ENCODE measurements around the gene HOXA3. TPM values are rescaled to one million over a fixed set of nuclear protein-coding genes. Genes with fewer than 3 reads are reported as not detected.

The HOXA3 gene
- total RNA-seq, 1 donor: 3.5 TPM

DNA sequence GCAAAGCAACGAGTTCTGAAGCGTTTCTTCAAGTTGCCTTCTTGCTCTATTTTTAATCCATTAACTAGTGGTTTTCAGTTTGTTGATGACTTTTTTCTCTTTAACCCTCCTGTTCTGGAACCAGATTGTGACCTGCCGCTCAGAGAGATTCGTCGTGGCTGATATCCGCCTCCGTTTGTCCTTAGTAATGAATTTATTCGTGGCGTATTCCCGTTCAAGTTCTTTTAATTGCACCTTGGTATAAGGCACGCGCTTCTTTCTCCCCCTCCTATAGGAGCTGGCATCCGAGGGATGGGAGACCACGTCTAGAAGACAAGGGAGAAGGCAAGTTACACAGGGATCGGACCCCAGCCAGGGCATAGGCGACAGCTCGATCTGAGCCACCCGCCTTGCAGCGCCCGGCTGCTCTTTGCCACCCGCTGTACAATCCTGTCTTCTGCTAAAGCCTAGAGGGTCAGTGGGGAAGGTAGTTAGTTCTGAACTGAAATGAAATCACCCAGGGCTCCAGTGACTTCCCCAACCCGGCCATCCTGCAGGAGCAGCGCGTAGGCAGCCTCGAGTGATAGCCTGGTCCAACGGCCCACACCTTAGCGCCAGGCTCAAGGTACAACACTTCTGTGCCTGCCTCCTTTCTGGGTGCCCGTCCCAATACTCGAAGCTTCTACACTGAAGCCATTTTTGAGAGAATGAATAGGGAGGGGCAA lies 45.9 kb upstream of the HOXA3 start:
- TF ChIP-seq, protein P1, sequence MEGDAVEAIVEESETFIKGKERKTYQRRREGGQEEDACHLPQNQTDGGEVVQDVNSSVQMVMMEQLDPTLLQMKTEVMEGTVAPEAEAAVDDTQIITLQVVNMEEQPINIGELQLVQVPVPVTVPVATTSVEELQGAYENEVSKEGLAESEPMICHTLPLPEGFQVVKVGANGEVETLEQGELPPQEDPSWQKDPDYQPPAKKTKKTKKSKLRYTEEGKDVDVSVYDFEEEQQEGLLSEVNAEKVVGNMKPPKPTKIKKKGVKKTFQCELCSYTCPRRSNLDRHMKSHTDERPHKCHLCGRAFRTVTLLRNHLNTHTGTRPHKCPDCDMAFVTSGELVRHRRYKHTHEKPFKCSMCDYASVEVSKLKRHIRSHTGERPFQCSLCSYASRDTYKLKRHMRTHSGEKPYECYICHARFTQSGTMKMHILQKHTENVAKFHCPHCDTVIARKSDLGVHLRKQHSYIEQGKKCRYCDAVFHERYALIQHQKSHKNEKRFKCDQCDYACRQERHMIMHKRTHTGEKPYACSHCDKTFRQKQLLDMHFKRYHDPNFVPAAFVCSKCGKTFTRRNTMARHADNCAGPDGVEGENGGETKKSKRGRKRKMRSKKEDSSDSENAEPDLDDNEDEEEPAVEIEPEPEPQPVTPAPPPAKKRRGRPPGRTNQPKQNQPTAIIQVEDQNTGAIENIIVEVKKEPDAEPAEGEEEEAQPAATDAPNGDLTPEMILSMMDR (IDR thresholded peaks at IDR 0.05; ENCODE audit: insufficient read depth, low read length): no peak
- no peak for DNase-seq (ENCODE audit: low read depth)
- H3K4me3 ChIP-seq (ENCODE audit: low read depth, low read length): no peak overlapping the region

DNA sequence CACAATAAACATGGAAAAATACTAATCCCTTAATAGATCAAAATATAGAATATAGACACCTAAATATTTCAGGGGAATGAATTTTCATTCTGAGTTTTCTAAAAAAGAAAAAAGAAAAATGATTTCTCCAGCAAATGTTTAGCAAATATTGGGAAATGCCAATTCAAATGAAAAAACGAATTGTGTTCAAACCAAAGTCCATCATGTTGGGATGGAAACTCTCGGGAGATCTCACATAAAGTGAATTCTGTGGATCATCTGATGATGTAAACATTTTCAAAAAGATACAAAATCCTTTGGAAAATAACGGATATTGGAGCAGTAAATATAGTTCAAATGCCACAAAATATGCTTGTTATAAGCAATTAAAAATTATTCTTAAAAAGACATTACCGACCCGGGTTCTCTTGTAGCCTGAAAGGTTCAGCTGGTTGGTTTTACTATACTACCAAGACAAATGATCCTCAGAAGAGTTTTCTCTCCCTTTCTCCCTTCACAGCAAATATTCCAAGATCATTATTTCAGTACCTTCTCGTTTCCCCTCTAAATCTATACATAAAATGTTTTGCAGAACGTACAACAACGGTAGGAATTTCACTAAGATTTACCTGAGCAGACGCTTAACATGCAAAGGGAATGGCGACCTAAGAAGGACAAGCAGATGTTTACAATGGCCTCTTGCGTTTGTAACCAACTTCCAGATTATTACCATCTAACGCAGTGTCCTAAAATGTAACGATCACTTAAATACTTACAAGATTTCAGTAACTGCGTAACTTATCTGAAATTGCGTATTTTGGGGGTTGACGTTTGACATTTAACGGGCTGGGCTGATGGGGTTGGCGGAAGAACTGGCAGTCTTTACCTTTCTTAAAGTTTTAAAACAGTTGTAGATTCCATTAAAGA lies 45.0 kb upstream of the HOXA3 start:
- no peak overlapping the region for H3K4me3 ChIP-seq (ENCODE audit: low read depth, low read length)
- TF ChIP-seq, protein P1 (IDR thresholded peaks at IDR 0.05; ENCODE audit: insufficient read depth, low read length): no peak
- DNase-seq (ENCODE audit: low read depth): no peak

DNA sequence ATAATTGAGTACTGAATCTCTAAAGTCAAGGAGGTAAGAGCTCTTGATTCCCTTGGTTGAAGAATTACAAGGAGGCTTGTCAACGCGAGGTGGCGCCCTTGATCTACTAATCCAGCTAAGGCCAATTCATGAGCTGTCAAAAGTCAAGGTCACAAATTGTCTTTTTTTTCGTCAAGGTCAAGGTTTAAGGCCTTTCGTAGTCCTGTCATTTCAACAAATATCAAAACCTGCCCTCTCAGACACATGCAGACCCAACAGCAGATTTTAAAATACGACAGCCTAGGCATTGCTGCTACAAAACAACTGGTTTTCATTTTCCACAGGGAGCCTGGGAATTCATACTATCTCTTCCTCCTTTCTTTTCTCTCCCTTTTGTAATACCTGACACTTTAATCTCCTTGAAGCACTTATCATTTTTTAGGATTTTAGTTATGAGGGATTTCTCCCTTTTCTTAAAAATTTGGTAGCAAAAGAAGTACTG lies 43.9 kb upstream of the HOXA3 start:
- TF ChIP-seq, protein P1 (IDR thresholded peaks at IDR 0.05; ENCODE audit: insufficient read depth, low read length): peak; percentile 71
- no peak overlapping the region for H3K4me3 ChIP-seq (ENCODE audit: low read depth, low read length)
- DNase-seq (ENCODE audit: low read depth): peak; percentile 83

DNA sequence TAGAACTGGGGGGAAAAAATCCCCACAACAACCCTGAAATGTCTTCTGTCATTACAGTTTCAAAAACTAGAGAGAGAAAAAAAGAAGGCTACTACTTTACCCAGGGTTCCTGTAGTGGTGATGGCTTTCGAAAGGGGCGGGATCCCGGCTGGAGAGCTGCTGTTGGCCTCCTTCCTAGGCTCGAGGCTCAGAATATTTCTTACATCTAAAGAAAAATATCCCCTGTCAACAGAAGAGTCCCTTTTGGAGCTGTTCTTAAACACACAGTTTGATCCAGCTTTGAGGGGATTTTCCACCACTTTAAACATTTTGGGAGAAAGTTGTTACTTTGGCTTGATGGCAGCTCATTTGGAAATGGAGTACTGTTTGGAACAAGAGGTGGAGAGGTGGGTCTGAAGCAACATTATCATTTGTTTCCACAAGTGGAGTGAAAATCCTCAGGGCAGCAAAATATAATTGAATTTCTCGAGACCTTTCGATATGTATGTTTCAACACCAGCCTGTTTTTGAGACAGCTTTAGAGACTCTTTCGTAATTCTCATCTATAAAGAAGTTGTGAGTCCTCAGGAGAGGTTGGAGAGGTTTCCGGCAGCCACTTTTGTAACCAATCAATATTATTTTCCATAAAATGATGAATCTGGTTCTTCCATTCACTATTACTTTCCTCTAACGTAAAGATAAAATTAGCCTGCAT lies 42.5 kb upstream of the HOXA3 start:
- DNase-seq (ENCODE audit: low read depth): no peak
- no peak overlapping the region for H3K4me3 ChIP-seq (ENCODE audit: low read depth, low read length)
- TF ChIP-seq, protein P1 (IDR thresholded peaks at IDR 0.05; ENCODE audit: insufficient read depth, low read length): no peak

DNA sequence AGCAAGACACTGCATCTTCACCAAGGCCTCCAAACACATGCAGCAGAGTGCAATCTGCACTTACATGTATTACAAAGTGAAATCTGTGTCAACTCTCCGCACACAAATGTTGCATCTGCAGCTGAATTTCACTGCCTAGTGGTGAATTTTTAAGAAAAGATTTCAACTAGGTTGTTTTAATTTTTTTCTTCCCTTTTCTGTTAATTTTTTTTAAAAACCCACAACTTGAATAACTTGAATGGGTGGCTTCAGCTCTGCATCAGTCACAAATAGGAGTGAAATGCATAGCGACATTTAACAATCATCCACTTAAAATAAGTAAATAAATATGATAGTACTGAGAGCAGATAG lies 41.6 kb upstream of the HOXA3 start:
- H3K4me3 ChIP-seq (ENCODE audit: low read depth, low read length): no peak overlapping the region
- TF ChIP-seq, protein P1 (IDR thresholded peaks at IDR 0.05; ENCODE audit: insufficient read depth, low read length): no peak
- DNase-seq (ENCODE audit: low read depth): no peak

DNA sequence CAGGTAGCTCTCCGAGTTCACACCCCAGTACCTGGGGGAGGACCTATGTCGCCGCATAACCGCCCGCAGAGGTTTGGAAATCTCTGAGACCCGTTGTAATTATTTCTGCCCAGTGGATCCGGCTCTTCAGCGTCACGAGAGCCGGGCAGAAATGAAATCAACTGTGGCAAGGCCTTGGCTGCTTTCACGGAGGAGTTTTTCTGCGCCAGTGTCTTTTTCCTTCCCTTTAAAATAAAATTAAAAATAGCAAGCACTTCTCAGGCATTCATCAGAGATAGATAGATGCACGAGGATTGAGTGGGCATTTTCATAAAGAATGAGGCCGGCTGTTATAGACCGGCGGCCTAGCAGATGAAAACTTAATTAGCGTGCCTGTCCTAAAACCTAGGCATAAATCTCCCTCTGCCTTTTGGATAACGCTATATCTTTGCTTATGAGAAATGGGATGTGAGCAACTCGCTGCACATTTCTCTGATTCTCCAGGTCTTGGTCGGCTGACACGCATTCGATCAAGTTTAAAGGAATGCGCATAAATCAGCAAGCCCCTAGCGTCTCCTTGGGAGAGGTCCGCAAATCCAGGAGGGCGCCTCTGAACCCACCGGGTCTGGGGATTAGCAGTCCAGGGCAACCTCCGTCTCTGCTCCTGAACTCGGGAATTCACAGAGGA lies 41.1 kb upstream of the HOXA3 start:
- TF ChIP-seq, protein P1 (IDR thresholded peaks at IDR 0.05; ENCODE audit: insufficient read depth, low read length): no peak
- no peak for DNase-seq (ENCODE audit: low read depth)
- H3K4me3 ChIP-seq (ENCODE audit: low read depth, low read length): no peak overlapping the region

All from fibroblast of the aortic adventitia (primary cell).